Stimulated activated naive CD8-positive, alpha-beta T cell treated with anti-CD3 and anti-CD28 coated beads, Interleukin-15, Interleukin-2, amounts not matched to agents 100 U/mL and 50 U/mL, for 24 hours (primary cell): ENCODE measurements around the gene C4BPA.

Experiments
- ATAC-seq: fragments of 150-1000 bp; cut with Tn5 transposase; one replicate; pipeline ENCODE4 v1.10.0; 2021
- DNase-seq: peaks from one replicate; pipeline ENCODE4 v3.0.0; 2021

The C4BPA gene

DNA sequence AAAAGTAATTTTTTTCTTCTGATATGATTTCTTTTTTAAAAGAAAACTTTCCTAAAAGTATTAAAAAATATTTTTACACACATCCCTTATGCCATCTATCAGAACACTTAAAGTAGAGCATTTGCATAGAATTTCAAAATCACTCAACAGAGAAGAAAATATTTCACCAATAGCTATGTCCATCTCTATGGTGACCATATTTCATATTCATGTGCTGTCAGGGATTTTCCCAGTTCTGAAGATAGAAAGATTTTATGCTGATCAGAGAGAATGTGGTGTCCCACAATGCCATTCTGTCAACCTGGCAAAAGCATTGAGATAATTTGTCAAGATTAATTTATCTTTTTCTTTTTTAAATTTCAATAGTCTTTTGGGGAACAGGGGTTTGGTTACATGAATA lies 87.0 kb downstream of the C4BPA start:
- no peak for ATAC-seq
- DNase-seq = no peak

DNA sequence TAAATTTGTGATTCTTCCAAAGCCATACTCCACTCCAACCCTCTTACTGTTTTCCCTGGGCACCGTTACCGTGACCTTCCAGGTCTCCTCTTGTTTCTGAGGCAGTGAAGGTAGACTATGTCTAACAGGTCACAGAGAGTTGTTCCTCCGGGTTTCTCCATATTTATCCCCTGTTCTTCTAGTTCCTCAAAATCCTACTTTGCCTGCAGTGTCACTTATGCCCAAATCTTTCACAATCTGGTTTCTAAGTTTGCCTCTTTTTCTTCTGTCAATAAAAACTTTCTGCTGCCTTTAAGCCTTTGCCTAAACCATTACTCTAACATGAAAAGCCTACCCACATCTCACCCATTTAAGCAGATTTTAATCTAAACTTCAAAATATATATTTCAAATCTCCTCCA lies 87.7 kb downstream of the C4BPA start:
- ATAC-seq = no peak
- no peak for DNase-seq

DNA sequence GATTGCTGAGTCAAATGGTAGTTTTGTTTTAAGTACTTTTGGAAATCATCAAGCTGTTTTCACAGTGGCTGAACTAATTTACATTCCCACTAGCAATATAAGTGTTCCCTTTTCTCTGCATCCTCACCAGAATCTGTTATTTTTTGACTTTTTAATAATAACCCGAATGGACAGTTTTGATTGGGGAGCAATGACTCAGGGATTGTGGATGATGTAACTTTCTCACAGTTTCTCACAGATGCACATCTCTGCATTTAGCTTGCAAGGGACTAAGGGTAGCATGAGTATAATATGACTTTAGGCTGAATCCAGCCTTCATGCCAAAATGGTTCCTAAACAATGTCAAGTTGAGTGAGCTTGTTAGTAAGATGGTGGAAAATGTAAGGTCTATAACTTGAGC lies 90.2 kb downstream of the C4BPA start:
- DNase-seq = no peak
- no peak for ATAC-seq
